ENCODE data around the gene FHL1. TPM values are rescaled to one million over a fixed set of nuclear protein-coding genes. Genes with fewer than 3 reads are reported as not detected.

Gene FHL1
- total RNA-seq, 2 experiments from 2014 or later: 27.2 to 28.4 TPM

DNA sequence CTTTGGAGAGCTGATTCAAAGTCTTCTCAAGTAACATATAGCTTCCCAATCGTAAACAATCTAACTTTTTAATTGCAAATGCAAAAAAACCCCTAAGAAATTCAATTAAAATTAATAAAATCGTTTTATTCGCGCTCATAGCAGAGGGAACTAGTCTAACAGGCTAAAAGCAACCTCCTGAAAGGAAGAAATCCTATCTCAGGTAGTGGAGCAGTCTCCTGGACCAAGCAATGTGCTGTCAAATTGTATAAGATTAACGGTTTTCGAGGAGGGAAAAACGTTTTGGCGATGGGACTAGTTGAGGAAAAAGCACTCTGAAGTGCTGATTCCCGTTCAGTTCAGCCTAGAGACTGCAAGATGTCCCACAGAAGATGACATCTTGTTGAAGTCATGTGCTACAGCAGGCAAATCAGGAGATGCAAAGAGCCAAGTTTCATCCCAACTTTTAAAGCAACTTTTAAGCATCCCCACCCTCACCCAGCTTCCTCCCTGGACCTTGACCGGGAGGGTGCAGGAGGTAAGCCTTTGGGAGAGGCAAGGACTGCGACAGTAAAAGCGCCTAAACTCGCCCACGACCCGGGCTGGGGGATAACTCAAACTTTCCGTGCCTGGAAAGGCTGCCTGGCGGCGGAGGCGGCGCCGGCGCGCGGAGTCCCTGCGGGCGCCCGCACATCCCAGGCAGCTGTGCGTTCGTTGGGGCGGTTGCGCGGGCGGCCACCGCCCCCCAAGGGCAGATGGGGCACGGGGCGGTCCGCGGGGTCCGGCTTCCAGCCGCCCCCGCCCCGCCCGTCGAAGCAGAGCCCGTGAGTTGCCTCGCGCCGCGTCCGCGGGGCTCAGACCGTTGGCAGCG is 103.1 kb downstream of the FHL1 start:
- peaks cover 5% of the 10 kb centered on the region for H3K36me3 Mint-ChIP-seq (ENCODE audit: low read depth)
- intact Hi-C loops (cut with DNase I, micrococcal nuclease): loop anchor here in 1 of 2 experiments (10.0 kb wide), 1 partner anchor 244 kb away; the partner anchor contains the start of gene HTATSF1
- no peaks in the 10 kb centered on the region for H3K9me3 Mint-ChIP-seq
- peak; percentile 25 for ATAC-seq (ENCODE audit: poor library complexity)
- ChIA-PET CTCF (no interaction called here), POLR2A (no interaction called here)
- Histone ChIP-seq H3K4me3 (ENCODE audit: low read length) (peak overlapping the region; percentile 58), H3K9me3 (ENCODE audit: control insufficient read depth in 1 of 2, insufficient read depth in 1 of 2, low read length in 2 of 2) (no peaks in the 10 kb centered on the region), H3K27ac (ENCODE audit: low read depth in 1 of 2, low read length in 2 of 2) (no peak overlapping the region), H3K27me3 (ENCODE audit: control insufficient read depth in 1 of 2, insufficient read depth in 2 of 2, low read length in 2 of 2) (no peaks in the 10 kb centered on the region), H3K4me1 (ENCODE audit: insufficient read depth, low read length) (peaks cover 8% of the 10 kb centered on the region), H3K36me3 (ENCODE audit: insufficient read depth, low read length) (no peaks in the 10 kb centered on the region)
- H3K4me1 Mint-ChIP-seq (ENCODE audit: low read depth): peaks cover 9% of the 10 kb centered on the region
- TF ChIP-seq, protein P1, sequence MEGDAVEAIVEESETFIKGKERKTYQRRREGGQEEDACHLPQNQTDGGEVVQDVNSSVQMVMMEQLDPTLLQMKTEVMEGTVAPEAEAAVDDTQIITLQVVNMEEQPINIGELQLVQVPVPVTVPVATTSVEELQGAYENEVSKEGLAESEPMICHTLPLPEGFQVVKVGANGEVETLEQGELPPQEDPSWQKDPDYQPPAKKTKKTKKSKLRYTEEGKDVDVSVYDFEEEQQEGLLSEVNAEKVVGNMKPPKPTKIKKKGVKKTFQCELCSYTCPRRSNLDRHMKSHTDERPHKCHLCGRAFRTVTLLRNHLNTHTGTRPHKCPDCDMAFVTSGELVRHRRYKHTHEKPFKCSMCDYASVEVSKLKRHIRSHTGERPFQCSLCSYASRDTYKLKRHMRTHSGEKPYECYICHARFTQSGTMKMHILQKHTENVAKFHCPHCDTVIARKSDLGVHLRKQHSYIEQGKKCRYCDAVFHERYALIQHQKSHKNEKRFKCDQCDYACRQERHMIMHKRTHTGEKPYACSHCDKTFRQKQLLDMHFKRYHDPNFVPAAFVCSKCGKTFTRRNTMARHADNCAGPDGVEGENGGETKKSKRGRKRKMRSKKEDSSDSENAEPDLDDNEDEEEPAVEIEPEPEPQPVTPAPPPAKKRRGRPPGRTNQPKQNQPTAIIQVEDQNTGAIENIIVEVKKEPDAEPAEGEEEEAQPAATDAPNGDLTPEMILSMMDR (IDR thresholded peaks at IDR 0.05): no peak
- H3K27ac Mint-ChIP-seq: peak overlapping the region; percentile 75
- H3K27me3 Mint-ChIP-seq: no peaks in the 10 kb centered on the region
- peak overlapping the region; percentile 89 for H3K4me3 Mint-ChIP-seq
- peak in 6 of 14 experiments; percentile 0 to 33 (median 6) for DNase-seq

DNA sequence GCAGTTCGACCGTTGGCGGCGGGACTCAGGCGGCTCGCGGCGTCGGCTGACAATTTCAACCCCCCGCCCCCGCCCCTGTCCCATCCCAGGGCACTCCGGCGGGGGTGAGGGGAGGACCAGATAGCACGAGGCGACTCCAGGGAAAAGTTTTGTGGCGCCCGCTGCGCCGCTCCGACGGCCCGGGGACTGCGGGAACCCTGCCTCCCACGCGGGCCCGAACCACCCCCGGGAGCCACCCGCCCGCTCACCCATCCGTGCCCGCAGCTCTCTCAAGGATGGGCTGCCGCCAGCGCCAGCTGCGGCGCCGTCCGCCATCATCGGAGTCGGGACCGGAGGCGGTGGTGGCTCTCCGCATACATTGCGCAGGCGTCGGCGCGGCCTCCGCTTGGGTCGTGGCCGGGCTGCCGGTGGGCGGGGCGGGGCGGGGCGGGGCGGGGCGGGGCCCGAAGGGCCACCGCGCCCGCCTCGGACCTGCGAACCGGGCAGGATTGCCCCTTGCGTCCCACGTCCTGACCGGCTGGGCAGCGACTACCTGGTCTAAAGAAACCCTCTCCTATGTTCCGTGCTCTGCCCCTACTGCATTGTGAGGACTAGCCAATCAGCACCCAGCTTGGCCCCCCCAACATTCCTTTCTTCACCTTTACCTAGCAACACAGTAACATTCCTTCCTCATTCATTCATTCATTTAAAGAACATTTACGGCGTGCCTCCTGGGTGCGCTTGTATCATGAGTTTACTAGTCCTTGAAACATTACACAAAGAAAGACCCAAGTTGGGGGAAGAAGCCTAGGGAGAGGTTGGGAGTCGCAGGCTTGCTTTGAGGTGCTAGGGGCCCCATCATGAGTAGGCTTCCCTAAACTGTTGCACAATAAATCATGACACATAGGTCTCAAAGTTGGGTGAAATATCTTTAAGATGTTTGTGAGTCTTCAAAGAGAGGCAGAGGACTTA is 104.0 kb downstream of the FHL1 start, which contains the start of gene MAP7D3:
TSS of gene MAP7D3 (minus strand) at position 360 of the 951 bp plus-strand sequence. CDS start at position 318, 42 bp downstream.
- Mint-ChIP-seq H3K36me3 (ENCODE audit: low read depth) (peaks cover 5% of the 10 kb centered on the region), H3K4me3 (peak within 1 kb of the TSS; percentile 95), H3K27me3 (no peaks in the 10 kb centered on the region), H3K27ac (peak within 1 kb of the TSS; percentile 84), H3K4me1 (ENCODE audit: low read depth) (peaks cover 9% of the 10 kb centered on the region), H3K9me3 (no peaks in the 10 kb centered on the region)
- no peaks in the 10 kb centered on the region for H3K9me3 ChIP-seq (ENCODE audit: control insufficient read depth in 1 of 2, insufficient read depth in 1 of 2, low read length in 2 of 2)
- ATAC-seq (ENCODE audit: poor library complexity): peak; percentile 88
- TF ChIP-seq, protein P1 (IDR thresholded peaks at IDR 0.05): no peak
- H3K27ac ChIP-seq (ENCODE audit: low read depth in 1 of 2, low read length in 2 of 2): peak within 1 kb of the TSS in 1 of 2 donors; percentile 29
- no peaks in the 10 kb centered on the region for H3K27me3 ChIP-seq (ENCODE audit: control insufficient read depth in 1 of 2, insufficient read depth in 2 of 2, low read length in 2 of 2)
- H3K4me1 ChIP-seq (ENCODE audit: insufficient read depth, low read length): peaks cover 8% of the 10 kb centered on the region
- intact Hi-C loops (cut with DNase I, micrococcal nuclease): loop anchor here in 1 of 2 experiments (10.0 kb wide), 1 partner anchor 243 kb away; the partner anchor contains the start of gene HTATSF1
- ChIA-PET POLR2A (no interaction called here), CTCF (no interaction called here)
- peak; percentile 40 to 89 (median 61) for DNase-seq
- H3K36me3 ChIP-seq (ENCODE audit: insufficient read depth, low read length): no peaks in the 10 kb centered on the region
- peak within 1 kb of the TSS; percentile 58 for H3K4me3 ChIP-seq (ENCODE audit: low read length)

DNA sequence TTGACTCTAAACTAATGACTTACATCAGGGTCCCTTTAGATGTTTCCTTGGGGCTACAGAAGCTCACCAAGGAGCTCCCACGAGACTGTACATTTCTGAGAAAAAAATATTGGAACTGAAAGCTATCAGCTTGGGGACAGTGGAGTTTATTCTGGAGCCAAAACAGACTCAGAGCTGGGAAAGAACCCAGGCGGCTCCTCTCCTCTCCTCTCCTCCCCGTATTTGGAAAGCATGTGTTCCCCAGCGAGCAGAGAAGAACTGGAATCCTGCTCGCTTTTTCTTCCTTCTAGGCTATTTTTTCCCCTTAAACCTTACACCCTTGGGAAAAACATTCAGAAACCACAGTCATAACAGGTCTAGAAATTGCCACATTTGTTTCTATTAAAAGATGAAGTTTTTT is 108.2 kb downstream of the FHL1 start:
- intact Hi-C loops (cut with DNase I, micrococcal nuclease): loop anchor here in 1 of 2 experiments (10.0 kb wide), 1 partner anchor 239 kb away; the partner anchor contains the start of gene HTATSF1
- no peaks in the 10 kb centered on the region for H3K27me3 ChIP-seq (ENCODE audit: control insufficient read depth in 1 of 2, insufficient read depth in 2 of 2, low read length in 2 of 2)
- POLR2A ChIA-PET: no interaction called here
- no peaks in the 10 kb centered on the region for H3K36me3 ChIP-seq (ENCODE audit: insufficient read depth, low read length)
- DNase-seq: no peak
- CTCF ChIA-PET: interaction anchor here (1.4 kb wide), 1 partner anchor 13 kb away, joined by 4 read pairs; no protein-coding TSS in a partner anchor
- Mint-ChIP-seq H3K9me3 (no peaks in the 10 kb centered on the region), H3K4me1 (ENCODE audit: low read depth) (peaks cover 14% of the 10 kb centered on the region), H3K36me3 (ENCODE audit: low read depth) (peaks cover 5% of the 10 kb centered on the region), H3K4me3 (no peak overlapping the region), H3K27ac (no peak overlapping the region), H3K27me3 (no peaks in the 10 kb centered on the region)
- no peak overlapping the region for H3K4me3 ChIP-seq (ENCODE audit: low read length)
- no peak overlapping the region for H3K27ac ChIP-seq (ENCODE audit: low read depth in 1 of 2, low read length in 2 of 2)
- no peaks in the 10 kb centered on the region for H3K9me3 ChIP-seq (ENCODE audit: control insufficient read depth in 1 of 2, insufficient read depth in 1 of 2, low read length in 2 of 2)
- TF ChIP-seq, protein P1 (IDR thresholded peaks at IDR 0.05): no peak
- no peak for ATAC-seq (ENCODE audit: poor library complexity)
- H3K4me1 ChIP-seq (ENCODE audit: insufficient read depth, low read length): peaks cover 13% of the 10 kb centered on the region
